Omental fat pad (tissue), 4 donors: ENCODE data around the gene NTSR1. TPM values are rescaled to one million over a fixed set of nuclear protein-coding genes. Genes with fewer than 3 reads are reported as not detected.

Experiments used
- ATAC-seq: fragments of 150-250 bp; one replicate; pipeline ENCODE4 v1.9.1; 2016; ENCODE audit warnings: mild to moderate bottlenecking, moderate library complexity; ENCODE audit not compliant: low FRiP score
- DNase-seq: peaks from one replicate; pipeline ENCODE4 v3.0.0-alpha.2; 2019; ENCODE audit warnings: low spot score
- CTCF ChIP-seq, 3 donors: fragments of 450-650 bp; IDR thresholded peaks; one replicate each; pipeline ENCODE4 v1.5.1; 2016 to 2017; ENCODE audit warnings: antibody characterized with exemption in 3 of 3, mild to moderate bottlenecking in 3 of 3, moderate library complexity in 2 of 3
- total RNA-seq, 4 donors: library from RNA; depleted of rRNA; stranded (reverse); fragments of >200 nt; gene quantifications; one replicate each; pipeline ENCODE4 v1.1.0, GENCODE V29; 2016

Gene NTSR1
- total RNA-seq, 4 donors from 2014 or later, result 0.24 to 0.25 TPM; not detected in 2

DNA sequence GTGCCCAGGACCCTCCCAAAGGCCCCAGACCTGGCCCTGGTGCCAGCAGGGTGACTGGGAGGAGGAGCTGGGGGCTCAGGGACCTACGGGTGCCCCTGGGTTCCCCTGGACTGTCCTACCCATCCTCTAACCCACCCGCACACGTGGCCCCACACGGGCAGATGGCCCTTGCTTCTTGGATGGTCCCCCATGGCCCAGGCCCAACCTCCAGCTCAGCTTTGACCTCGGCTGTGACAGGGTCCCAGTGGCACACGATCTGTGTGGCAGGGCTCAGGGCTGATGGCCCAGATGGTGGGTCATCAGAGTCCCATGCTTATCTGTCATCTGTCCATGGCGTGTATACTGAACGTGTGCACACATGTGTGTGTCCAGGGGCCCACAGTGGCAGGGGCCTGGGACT is 4.0 kb downstream of the NTSR1 start:
- DNase-seq, result no peak
- no peak for TF ChIP-seq CTCF (IDR thresholded peaks at IDR 0.05)
- ATAC-seq, result no peak

GRCh38 chr20:62714006-62714405 is 5.4 kb downstream of the NTSR1 start:
- ATAC-seq (no peak), DNase-seq (no peak)
- TF ChIP-seq CTCF (IDR thresholded peaks at IDR 0.05), result no peak

DNA sequence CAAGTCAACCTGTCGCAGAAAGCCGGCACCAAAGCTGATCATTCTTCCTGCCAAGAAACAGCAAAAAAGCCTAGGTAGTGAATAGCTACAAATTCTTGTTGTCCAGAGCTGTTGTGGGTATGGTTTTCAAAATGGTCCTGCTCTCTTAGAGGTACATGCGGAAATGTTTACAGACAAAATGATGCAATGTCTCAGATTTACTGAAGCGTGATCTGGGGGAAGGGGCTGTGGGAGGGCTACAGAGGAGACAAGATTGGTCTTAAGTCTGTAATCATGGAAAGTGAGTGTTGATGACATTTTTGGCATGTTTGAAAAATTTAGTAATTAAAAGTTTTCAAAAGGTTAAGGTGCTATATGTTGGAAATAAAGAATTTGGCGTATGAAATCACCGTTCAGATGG is 6.2 kb downstream of the NTSR1 start:
- DNase-seq (no peak), ATAC-seq (no peak)
- TF ChIP-seq CTCF (IDR thresholded peaks at IDR 0.05), result no peak

- TF ChIP-seq CTCF (IDR thresholded peaks at IDR 0.05), result no peak
- ATAC-seq (no peak), DNase-seq (no peak)
Observed at GRCh38 chr20:62715201-62715600, 6.6 kb downstream of the NTSR1 start.

DNA sequence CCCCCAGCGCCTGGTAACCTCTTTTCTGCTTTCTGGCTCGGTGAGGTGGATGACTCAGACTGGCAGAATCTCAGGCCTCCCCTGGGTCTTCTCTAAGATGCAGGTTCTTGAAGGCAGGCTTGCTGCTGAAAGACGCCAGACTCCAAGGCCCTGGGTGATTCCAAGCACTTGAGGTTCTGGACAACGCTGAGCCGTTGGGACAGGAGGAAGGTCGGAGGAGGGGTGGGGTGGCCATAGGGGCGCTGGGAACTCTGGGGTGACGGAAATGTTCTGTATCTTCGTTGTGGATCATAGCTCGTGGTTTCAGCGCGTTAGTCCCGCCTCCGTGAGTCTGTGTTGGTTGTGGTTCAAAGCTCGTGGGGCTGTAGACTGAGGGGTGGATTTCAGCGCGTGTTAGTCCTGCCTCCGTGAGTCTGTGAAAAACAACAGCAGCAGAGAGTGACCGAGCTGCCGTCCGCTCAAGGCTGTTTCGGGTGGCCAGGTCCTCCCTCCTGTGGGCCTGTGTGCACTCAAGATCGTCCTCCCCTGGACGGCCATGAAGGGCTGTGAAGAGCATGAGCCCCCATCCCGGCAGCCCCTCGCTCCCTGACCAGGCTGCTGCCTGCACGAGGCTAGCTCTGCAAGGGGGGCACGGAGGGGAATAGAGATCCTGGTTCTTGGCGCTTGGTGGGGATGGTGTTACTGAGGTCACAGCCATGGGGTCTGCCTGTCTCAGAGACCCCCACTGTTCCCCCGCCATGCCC is 7.7 kb downstream of the NTSR1 start:
- DNase-seq (no peak), ATAC-seq (no peak)
- no peak for TF ChIP-seq CTCF (IDR thresholded peaks at IDR 0.05)

DNA sequence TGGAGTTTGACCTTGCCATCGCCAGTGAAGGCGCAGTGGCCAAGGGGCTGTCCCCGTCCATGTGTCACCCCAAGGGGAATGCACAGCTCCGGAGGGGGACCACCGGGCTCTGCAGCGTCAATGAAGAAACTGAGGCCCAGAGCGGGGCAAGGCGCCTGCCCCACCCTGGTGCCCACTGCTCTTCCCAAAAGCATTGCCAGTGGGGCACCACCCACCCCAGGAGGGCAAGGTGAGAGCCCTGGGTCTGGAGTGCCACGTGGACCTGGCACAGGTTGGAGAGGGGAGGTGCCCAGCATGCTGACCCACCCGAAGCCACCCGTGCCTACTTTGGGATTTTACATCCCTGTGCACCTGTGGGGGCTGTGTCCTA is 8.3 kb downstream of the NTSR1 start:
- TF ChIP-seq CTCF (IDR thresholded peaks at IDR 0.05), result no peak
- no peak for ATAC-seq
- no peak for DNase-seq

- ATAC-seq (no peak), DNase-seq (no peak)
- no peak for TF ChIP-seq CTCF (IDR thresholded peaks at IDR 0.05)
Observed at GRCh38 chr20:62717933-62718332, 9.3 kb downstream of the NTSR1 start.
